Inflammatory macrophage (primary cell): ENCODE results near the gene SPG11.
A peak's percentile ranks its signal among the peaks of the same experiment; 100 is the strongest.
"Not testable (repeated sequence)": the region's sequence is repeated elsewhere in the genome, so short reads cannot be mapped to it uniquely, and the experiment has no call there.

Experiments
- DNase-seq, 2 donors: peaks; one replicate each; pipeline ENCODE4 v3.0.0-alpha.2; 2020 to 2022
- total RNA-seq, 18 experiments: gene quantifications; one replicate each; lab custom pipeline; 2026; ENCODE audit warnings: mixed read lengths in 6 of 18, inconsistent platforms in 2 of 18; lab: John Stamatoyannopoulos, UW

Gene SPG11, protein sequence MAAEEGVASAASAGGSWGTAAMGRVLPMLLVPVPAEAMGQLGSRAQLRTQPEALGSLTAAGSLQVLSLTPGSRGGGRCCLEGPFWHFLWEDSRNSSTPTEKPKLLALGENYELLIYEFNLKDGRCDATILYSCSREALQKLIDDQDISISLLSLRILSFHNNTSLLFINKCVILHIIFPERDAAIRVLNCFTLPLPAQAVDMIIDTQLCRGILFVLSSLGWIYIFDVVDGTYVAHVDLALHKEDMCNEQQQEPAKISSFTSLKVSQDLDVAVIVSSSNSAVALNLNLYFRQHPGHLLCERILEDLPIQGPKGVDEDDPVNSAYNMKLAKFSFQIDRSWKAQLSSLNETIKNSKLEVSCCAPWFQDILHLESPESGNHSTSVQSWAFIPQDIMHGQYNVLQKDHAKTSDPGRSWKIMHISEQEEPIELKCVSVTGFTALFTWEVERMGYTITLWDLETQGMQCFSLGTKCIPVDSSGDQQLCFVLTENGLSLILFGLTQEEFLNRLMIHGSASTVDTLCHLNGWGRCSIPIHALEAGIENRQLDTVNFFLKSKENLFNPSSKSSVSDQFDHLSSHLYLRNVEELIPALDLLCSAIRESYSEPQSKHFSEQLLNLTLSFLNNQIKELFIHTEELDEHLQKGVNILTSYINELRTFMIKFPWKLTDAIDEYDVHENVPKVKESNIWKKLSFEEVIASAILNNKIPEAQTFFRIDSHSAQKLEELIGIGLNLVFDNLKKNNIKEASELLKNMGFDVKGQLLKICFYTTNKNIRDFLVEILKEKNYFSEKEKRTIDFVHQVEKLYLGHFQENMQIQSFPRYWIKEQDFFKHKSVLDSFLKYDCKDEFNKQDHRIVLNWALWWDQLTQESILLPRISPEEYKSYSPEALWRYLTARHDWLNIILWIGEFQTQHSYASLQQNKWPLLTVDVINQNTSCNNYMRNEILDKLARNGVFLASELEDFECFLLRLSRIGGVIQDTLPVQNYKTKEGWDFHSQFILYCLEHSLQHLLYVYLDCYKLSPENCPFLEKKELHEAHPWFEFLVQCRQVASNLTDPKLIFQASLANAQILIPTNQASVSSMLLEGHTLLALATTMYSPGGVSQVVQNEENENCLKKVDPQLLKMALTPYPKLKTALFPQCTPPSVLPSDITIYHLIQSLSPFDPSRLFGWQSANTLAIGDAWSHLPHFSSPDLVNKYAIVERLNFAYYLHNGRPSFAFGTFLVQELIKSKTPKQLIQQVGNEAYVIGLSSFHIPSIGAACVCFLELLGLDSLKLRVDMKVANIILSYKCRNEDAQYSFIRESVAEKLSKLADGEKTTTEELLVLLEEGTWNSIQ (N-terminal part only)
- 76.4 to 217 (median 146) reads per million in 18 experiments for total RNA-seq

DNA sequence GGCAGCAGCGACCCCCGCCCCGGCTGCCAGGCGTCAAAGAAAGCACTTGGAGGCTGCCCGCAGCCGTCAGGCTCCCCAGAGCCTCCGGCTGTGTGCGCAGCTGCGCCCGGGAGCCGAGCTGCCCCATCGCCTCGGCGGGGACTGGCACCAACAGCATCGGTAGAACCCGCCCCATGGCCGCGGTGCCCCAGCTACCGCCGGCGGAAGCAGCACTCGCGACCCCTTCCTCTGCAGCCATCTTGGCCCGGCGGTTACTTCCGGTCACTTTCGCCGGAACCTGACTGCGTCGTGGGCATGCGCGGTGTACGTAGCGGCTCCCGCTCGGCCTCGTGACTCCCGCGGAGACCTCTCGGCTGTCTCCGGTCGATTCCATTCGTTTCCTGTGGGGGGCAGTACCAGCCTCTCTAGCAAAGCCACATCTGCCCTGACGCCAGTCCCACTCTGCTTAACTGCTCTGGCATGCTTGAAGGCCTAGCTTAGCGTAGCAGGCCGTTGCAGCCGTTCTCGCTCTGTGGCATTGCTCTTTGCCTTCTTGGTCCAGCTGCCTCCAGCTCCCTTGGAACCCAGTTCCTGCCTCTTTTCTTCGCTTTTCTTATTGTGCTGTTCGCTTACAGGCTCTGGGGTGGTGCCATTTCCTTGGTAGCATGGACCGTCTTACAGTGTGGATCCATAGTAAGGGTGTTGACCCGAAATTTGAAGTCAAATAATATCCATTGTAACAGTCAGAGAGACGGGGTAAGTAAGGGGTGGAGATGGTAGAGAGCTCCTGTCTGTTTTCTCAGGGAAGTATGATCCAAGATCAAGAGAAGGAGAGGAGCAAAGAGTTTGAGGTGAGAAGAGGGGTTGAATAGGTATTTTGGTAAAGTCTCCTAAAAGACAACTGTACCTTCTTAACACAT is at the start of gene SPG11:
Gene SPG11 (minus strand): TSS at position 253 of the 899 bp plus-strand sequence. CDS start 15 bp downstream, at position 238.
- DNase-seq, result peak; percentile 100

DNA sequence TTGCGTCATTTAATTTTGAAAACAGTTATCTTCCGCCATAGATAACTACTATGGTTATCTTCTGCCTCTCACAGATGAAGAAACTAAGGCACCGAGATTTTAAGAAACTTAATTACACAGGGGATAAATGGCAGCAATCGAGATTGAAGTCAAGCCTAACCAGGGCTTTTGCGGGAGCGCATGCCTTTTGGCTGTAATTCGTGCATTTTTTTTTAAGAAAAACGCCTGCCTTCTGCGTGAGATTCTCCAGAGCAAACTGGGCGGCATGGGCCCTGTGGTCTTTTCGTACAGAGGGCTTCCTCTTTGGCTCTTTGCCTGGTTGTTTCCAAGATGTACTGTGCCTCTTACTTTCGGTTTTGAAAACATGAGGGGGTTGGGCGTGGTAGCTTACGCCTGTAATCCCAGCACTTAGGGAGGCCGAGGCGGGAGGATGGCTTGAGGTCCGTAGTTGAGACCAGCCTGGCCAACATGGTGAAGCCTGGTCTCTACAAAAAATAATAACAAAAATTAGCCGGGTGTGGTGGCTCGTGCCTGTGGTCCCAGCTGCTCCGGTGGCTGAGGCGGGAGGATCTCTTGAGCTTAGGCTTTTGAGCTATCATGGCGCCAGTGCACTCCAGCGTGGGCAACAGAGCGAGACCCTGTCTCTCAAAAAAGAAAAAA is 49.0 kb upstream of the SPG11 start:
- DNase-seq, result peak; percentile 85 to 86

DNA sequence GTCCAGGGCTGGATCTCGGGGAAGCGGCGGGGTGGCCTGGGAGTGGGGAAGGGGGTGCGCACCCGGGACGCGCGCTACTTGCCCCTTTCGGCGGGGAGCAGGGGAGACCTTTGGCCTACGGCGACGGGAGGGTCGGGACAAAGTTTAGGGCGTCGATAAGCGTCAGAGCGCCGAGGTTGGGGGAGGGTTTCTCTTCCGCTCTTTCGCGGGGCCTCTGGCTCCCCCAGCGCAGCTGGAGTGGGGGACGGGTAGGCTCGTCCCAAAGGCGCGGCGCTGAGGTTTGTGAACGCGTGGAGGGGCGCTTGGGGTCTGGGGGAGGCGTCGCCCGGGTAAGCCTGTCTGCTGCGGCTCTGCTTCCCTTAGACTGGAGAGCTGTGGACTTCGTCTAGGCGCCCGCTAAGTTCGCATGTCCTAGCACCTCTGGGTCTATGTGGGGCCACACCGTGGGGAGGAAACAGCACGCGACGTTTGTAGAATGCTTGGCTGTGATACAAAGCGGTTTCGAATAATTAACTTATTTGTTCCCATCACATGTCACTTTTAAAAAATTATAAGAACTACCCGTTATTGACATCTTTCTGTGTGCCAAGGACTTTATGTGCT is 48.4 kb upstream of the SPG11 start:
- DNase-seq, result peak; percentile 61 to 72

DNA sequence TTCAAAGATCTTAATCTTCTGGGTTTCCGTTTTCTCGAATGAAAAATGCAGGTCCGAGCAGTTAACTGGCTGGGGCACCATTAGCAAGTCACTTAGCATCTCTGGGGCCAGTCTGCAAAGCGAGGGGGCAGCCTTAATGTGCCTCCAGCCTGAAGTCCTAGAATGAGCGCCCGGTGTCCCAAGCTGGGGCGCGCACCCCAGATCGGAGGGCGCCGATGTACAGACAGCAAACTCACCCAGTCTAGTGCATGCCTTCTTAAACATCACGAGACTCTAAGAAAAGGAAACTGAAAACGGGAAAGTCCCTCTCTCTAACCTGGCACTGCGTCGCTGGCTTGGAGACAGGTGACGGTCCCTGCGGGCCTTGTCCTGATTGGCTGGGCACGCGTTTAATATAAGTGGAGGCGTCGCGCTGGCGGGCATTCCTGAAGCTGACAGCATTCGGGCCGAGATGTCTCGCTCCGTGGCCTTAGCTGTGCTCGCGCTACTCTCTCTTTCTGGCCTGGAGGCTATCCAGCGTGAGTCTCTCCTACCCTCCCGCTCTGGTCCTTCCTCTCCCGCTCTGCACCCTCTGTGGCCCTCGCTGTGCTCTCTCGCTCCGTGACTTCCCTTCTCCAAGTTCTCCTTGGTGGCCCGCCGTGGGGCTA is 47.8 kb upstream of the SPG11 start, which contains the start of the genes B2M and PATL2:
Gene B2M (plus strand): TSS at position 422 of the 647 bp plus-strand sequence. CDS start 30 bp downstream, at position 452.
Gene PATL2 (minus strand): TSS at position 228 of the 647 bp plus-strand sequence. CDS start 34,833 bp downstream, outside the sequence.
- DNase-seq, result peak; percentile 97 to 99

DNA sequence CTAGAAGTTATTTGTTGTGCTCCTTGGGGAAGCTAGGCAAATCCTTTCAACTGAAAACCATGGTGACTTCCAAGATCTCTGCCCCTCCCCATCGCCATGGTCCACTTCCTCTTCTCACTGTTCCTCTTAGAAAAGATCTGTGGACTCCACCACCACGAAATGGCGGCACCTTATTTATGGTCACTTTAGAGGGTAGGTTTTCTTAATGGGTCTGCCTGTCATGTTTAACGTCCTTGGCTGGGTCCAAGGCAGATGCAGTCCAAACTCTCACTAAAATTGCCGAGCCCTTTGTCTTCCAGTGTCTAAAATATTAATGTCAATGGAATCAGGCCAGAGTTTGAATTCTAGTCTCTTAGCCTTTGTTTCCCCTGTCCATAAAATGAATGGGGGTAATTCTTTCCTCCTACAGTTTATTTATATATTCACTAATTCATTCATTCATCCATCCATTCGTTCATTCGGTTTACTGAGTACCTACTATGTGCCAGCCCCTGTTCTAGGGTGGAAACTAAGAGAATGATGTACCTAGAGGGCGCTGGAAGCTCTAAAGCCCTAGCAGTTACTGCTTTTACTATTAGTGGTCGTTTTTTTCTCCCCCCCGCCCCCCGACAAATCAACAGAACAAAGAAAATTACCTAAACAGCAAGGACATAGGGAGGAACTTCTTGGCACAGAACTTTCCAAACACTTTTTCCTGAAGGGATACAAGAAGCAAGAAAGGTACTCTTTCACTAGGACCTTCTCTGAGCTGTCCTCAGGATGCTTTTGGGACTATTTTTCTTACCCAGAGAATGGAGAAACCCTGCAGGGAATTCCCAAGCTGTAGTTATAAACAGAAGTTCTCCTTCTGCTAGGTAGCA is 47.0 kb upstream of the SPG11 start:
- peak; percentile 87 to 88 for DNase-seq

DNA sequence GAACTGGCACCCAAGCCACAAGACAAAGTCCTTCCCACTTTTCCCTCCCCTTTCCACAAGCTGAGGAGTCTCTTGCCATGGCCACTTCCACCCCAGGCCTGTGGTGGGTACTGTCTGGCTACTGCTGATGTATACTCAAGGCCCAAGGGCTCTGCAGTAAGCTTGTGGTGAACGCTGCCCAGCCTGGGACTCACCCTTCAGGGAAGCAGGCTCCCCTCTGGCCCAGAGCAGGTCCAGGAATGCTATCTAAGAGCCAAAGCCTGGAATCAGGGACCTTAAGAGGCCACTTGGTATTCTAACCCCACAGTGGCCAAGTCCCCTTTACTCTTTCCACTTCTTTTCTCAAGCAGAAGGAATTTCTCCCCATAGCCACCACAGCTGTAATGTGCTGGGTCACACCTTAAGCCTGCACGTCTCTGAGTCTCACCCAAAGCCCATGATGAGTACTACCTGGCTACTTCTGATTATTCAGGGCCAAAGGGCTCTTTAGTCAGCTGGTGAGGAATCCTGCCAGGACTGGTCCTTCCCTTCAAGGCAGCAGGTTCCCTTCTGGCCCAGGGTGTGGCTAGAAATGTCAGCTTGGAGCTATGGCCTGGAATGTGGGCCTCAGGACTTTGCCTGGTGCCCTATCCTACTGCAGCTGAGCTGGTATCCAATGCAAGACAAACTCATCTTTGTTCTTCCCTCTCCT is 43.6 kb upstream of the SPG11 start:
- DNase-seq, result no peak

DNA sequence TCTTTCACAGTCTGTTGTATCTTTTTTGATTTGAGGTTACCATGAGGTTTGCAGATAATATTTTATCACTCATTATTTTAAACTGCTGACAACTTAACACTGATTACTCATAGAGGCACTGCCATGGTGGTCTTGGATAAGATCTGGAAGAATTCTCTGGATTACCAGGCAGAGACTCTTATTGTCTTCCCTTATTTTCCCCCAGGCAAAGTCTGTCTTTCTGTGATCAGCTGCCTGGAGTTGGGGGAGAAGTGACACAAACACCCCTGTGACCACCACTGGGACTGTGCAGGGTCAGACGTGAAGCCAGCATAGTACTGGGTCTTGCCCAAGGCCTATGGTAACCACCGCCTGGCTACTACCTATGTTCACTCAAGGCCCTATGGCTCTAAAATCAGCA is 42.9 kb upstream of the SPG11 start:
- no peak for DNase-seq

DNA sequence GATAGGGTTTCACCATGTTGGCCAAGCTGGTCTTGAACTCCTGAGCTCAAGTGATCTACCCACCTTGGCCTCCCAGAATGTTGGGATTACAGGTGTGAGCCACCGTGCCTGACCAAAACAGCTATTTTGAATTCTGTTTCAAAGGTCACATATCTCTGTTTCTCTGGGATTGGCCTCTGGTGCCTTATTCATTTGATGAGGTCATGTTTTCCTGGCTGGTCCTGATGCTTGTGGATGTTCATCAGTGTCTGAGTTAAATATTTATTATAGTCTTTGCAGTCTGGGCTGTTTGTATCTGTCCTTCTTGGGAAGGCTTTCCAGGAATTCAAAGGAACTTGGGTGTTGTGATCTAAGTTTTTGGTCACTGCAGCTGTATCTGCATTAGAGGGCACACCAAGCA is 42.5 kb upstream of the SPG11 start:
- no peak for DNase-seq

DNA sequence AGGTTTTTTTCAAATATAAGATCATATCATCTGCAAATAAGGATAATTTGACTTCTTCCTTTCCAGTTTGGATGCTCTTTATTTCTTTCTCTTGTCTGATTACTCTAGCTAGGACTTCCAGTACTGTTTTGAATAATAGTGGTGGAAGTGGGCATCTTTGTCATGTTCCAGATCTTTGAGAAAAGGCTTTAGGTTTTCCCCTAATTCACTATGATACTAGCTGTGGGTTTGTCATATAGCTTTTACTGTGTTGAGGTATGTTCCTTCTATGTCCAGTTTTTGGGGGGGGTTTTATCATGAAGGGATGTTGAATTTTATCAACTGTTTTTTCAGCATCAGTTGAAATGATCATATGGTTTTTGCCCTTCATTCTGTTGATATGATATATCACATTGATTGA is 37.2 kb upstream of the SPG11 start:
- not testable (repeated sequence) for DNase-seq

DNA sequence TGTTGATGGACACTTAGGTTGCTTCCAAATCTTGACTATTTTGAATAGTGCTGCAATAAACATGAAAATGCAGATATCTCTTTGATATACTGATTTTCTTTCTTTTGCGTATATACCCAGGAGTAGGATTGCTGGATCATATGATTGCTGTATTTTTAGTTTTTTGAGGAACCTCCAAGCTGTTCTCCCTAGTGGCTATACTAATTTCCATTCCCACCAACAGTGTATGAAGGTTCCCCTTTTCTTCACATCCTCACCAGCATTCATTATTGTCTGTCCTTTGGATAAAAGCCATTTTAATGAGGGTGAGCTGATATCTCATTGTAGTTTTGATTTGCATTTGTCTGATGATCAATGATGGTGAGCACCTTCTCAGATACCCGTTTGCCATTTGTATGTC is 35.2 kb upstream of the SPG11 start:
- peak; percentile 43 to 68 for DNase-seq

DNA sequence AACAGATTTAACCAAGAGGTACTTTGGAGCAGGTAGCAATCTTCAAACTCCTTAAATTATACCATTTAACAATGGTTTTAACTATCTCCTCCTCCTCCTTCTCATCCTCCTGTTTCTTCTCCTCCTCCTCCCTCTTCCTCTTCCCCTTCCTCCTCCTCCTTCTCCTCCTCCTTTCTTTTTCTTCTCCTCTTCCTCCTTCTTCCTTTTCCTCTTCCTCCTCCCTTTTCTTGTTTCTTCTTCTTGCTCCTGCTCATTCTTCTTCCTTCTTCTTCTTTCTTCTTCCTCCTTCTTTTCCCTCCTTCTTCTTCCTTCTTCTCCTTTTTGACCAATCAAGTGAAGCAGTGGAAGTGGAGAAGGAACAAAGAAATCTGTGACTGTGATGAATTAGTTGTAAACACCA is 33.6 kb upstream of the SPG11 start:
- DNase-seq, result no peak

DNA sequence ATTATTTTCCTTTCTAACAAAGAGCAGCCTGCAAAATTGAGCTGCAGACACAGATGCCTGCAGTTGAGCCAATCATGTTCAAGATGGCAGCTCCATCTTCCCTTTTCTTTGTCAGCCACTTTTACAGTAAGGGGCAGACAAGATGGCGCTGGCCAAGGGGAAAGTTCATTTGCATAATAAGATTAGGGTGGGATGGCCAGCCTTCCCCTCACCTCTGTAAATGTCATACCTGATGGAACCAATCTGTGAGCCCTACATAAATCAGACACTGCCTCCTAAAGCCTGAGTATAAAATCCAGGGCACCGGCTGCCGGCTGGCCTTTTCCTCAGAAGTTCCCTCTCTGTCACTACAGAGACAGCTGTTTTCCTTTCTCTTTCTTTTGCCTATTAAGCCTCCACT is 31.8 kb upstream of the SPG11 start:
- no peak for DNase-seq

DNA sequence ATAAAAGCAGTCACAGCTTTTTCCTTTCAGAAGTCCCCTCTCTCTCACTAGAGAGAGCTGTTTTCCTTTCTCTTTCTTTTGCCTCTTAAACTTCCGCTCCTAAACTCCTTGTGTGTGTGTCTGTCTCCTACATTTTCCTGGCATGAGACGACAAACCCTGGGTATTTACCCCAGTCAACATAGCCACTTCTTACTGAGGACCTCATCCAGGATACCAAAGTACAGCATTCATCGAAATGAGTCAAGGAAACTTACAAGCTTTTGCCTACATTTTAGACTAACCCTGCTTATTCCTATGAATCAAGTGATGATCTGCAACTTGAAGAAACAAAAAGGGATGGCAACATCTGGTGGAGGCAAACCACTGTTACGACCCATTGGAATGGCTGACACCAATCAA is 31.0 kb upstream of the SPG11 start:
- no peak for DNase-seq

DNA sequence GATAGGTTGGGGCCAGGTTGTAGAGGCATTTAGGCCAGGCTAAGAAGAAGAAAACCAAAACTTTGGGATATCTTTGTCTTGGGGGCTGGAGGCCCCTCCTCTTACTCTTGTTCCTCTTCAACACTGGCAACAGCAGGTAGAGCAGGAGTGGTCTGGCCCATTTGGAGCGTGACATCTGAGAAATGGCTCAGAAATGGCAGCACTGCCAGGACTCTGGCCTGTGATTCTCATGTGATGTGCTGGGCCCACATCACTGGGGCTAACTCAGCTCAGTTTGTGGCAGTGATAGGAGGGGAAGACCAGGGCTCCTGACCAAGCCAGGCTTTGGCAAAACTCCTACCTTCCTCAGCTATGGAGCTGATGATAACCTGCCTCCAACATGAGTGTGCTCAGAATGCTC is 29.2 kb upstream of the SPG11 start:
- no peak for DNase-seq

DNA sequence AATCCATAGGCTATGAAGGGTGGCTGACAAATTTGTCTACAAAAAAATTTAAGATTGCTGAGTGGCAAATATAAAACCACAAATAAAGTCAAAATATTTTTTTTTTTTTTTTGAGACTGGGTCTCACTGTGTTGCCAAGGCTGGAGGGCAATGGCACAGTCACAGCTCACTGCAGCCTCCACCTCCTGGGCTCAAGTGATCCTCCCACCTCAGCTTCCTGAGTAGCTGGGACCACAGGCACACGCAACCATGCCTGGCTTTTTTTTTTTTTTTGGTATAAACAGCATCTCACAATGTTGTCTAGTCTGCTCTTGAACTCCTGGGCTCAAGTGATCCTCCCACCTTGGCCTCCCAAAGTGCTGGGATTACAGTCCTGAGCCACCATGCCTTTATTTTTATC is 26.8 kb upstream of the SPG11 start:
- DNase-seq, result not testable (repeated sequence)

DNA sequence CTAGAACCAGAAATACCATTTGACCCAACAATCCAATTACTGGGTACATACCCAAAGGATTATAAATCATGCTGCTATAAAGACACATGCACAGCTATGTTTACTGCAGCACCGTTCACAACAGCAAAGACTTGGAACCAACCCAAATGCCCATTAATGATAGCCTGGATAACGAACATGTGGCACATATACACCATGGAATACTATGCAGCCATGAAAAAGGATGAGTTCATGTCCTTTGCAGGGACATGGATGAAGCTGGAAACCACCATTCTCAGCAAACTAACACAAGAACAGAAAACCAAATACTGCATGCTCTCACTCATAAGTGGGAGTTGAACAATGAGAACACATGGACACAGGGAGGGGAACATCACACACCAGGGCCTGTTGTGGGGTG is 25.9 kb upstream of the SPG11 start:
- DNase-seq, result not testable (repeated sequence)

DNA sequence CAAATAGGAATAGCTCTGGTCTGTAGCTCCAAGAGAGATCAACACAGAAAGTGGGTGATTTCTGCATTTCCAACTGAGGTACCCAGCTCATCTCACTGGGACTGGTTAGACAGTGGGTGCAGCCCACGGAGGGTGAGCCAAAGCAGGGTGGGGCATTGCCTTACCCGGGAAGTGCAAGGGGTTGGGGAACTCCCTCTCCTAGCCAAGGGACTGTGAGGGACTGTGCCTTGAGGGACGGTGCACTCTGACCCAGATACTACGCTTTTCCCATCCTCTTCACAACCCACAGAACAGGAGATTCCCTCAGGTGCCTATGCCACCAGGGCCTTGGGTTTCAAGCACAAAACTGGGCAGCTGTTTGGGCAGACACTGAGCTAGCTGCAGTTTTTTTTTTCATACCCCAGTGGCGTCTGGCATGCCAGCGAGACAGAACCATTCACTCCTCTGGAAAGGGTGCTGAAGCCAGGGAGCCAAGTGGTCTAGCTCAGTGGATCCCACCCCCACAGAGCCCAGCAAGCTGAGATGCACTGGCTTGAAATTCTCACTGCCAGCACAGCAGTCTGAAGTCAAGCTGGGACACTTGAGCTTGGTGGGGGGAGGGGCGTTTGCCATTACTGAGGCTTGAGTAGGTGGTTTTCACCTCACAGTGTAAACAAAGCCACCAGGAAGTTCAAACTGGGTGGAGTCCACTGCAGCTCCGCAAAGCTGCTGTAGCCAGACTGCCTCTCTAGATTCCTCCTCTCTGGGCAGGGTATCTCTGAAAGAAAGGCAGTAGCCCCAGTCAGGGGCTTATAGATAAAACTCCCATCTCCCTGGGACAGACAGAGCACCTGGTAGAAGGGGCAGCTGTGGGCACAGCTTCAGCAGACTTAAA is 19.6 kb upstream of the SPG11 start:
- peak; percentile 53 to 84 for DNase-seq
